Fibroblast of villous mesenchyme (primary cell): ENCODE measurements around the gene MIEF1. TPM values are rescaled to one million over a fixed set of nuclear protein-coding genes. Genes with fewer than 3 reads are reported as not detected.
A peak's percentile ranks its signal among the peaks of the same experiment; 100 is the strongest.

ENCODE experiments used
- DNase-seq: peaks from one replicate; pipeline ENCODE4 v3.0.0-alpha.2; 2010; ENCODE audit warnings: low read depth
- H3K4me3 ChIP-seq: 2 replicates; pipeline ENCODE4 v1.5.1; 2011; ENCODE audit warnings: low read depth, mild to moderate bottlenecking, low read length
- CTCF ChIP-seq: IDR thresholded peaks from 2 replicates; pipeline ENCODE4 v1.5.1; 2012; ENCODE audit warnings: low read depth, mild to moderate bottlenecking, low read length; ENCODE audit not compliant: insufficient read depth
- total RNA-seq: library from RNA; depleted of rRNA; stranded (reverse); fragments of >200 nt; gene quantifications from 2 replicates; pipeline ENCODE4 v1.2.3, GENCODE V29; 2012

The MIEF1 gene
- total RNA-seq, 1 donor = 32.8 TPM

DNA sequence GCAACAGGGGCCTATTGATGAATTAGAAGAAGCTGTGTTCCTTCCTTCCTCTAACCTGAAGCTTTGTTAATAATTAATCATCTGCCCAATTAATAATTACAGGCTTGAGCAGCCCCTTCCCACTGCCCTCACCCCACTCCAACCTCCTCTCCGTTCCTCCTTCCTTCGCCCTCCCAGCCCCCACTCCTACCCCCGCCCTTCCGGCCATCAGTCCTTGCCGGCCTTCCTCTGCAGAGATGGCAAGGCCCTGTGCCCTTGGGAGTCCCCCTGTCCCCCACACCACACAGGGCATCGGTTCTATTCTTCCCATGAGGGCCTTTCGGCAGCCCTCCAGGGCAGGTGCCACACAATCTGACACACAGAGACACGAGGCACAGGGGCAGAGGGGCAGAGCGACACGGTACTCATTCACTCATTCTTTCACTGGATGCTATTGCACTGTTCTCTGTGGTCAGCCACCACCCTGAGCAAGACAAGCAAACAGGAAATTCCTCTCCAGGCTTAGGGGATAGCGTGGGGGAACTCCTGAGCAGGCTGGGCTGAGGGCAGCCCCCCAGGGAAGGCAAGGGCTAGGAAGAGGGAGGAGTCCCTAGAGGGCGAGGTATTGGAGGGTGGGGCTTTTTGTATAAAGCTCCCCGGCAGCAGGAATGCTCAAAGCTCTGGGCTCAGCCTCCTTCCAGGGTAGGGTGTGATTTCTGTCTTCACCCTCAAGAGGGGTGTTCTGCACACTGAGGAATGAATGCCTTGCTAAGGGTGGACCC is 30.5 kb upstream of the MIEF1 start:
- no peak for TF ChIP-seq CTCF
- peak; percentile 80 for DNase-seq
- no peak overlapping the region for H3K4me3 ChIP-seq

- peak; percentile 88 for DNase-seq
- no peak for TF ChIP-seq CTCF
- no peak overlapping the region for H3K4me3 ChIP-seq
Measured at GRCh38 chr22:39472570-39473556, 29.2 kb upstream of the MIEF1 start.

DNA sequence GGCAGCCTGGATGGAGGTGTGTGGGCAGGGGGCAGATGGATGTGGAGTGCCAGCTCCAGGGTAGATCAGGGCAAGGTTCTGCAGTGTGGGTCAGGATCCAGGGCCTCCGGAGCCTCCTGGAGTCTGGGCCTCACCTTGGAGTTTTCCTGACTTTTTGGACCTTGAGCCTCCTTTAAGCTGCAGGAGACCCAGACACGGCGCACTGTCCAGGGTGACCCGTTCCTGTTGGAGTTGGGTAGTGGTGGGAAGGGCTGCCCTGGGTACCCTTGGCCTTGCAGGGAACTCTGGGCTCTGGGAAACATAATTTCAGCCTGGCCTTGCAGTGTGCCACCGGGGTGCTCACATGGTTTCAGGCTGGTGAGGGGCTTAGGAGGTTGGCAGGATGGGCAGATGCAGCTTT is 28.2 kb upstream of the MIEF1 start:
- DNase-seq = no peak
- H3K4me3 ChIP-seq = no peak overlapping the region
- no peak for TF ChIP-seq CTCF

- no peak overlapping the region for H3K4me3 ChIP-seq
- TF ChIP-seq CTCF = no peak
- DNase-seq = no peak
Measured at GRCh38 chr22:39474351-39475111, 27.6 kb upstream of the MIEF1 start.

- no peak for TF ChIP-seq CTCF
- H3K4me3 ChIP-seq = no peak overlapping the region
- DNase-seq = no peak
Measured at GRCh38 chr22:39475337-39475736, 26.8 kb upstream of the MIEF1 start.

DNA sequence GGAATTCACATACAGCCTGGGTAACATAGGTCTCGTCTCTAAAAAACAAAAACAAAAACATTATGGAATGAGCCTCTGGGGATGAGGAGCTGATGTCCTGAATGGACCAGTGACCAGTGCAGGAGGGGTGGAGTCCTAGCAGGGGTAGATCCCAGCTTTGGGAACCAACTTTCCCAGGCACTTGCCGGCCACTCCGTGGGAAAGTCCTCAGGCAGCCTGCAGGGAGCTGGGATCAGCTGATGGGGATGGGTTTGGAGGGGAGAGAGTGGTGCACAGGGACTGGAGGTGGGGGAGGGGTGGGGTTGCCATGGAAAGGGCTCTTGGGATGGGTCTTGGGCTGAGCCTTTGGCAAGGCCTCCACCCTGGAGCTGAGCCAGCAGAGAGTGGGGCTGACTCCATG is 26.2 kb upstream of the MIEF1 start:
- no peak for DNase-seq
- no peak overlapping the region for H3K4me3 ChIP-seq
- TF ChIP-seq CTCF = no peak
